Heart right ventricle (tissue), 16 donors: Measurements from ENCODE around the gene BDH1. TPM values are rescaled to one million over a fixed set of nuclear protein-coding genes. Genes with fewer than 3 reads are reported as not detected.

ENCODE experiments used
- ATAC-seq, 8 donors: fragments of 200-7000 bp; cut with Tn5 transposase; one replicate each; pipeline ENCODE4 v1.9.1; 2020; ENCODE audit warnings: mild to moderate bottlenecking in 8 of 8, moderate library complexity in 8 of 8, moderate number of reproducible peaks in 1 of 8
- DNase-seq, 2 donors: peaks; one replicate each; pipeline ENCODE4 v3.0.0-alpha.2; 2020
- H3K27ac ChIP-seq, 10 donors: fragments of 200-600 bp; sonication (generic) in 2 of 10; one replicate each; pipeline versions ENCODE4 v1.5.0 to v1.8.0; 2020 to 2022; ENCODE audit warnings: mild to moderate bottlenecking in 3 of 10
- H3K27me3 ChIP-seq, 7 donors: fragments of 200-600 bp; one replicate each; pipeline ENCODE4 v1.8.0; 2021 to 2022; ENCODE audit warnings: mild to moderate bottlenecking in 2 of 7
- H3K36me3 ChIP-seq, 9 donors: fragments of 200-600 bp; sonication (generic) in 1 of 9; one replicate each; pipeline versions ENCODE4 v1.5.0 to v1.8.0; 2020 to 2022; ENCODE audit warnings: mild to moderate bottlenecking in 2 of 9
- H3K4me1 ChIP-seq, 9 donors: fragments of 200-600 bp; sonication (generic) in 1 of 9; one replicate each; pipeline versions ENCODE4 v1.5.0 to v1.8.0; 2020 to 2022; ENCODE audit warnings: mild to moderate bottlenecking in 4 of 9
- H3K4me3 ChIP-seq, 10 donors: fragments of 200-600 bp; sonication (generic) in 2 of 10; one replicate each; pipeline versions ENCODE4 v1.5.0 to v1.8.0; 2020 to 2022; ENCODE audit warnings: mild to moderate bottlenecking in 7 of 10, moderate library complexity in 2 of 10
- H3K9me3 ChIP-seq, 11 donors: fragments of 200-600 bp in 10 of 11; sonication (generic) in 2 of 11; one replicate each; pipeline versions ENCODE4 v1.5.0 to v1.8.0; 2013 to 2022; ENCODE audit warnings: mild to moderate bottlenecking in 2 of 11, control low read depth in 1 of 11, moderate library complexity in 1 of 11
- CTCF ChIP-seq, 9 donors: fragments of 200-600 bp; sonication (generic) in 2 of 9; IDR thresholded peaks; one replicate each; pipeline versions ENCODE4 v1.5.0 to v1.8.0; 2021 to 2022; ENCODE audit warnings: antibody characterized with exemption in 9 of 9, mild to moderate bottlenecking in 5 of 9, moderate library complexity in 1 of 9
- WGBS, 2 donors: extraction: QIAGEN DNeasy Blood & Tissue Kit; methylation state at CpG; one replicate each; pipeline ENCODE4 v1.1.7; 2013; ENCODE audit warnings: inconsistent platforms in 1 of 2; 5-methylcytosine and 5-hydroxymethylcytosine counted together
- intact Hi-C, 10 donors: fragments of 100-400 bp; cut with DNase I; formaldehyde crosslinking; loops; one replicate each; pipeline versions ENCODE4 v1.11.1 to v1.14.2; 2022
- polyA plus RNA-seq, 2 donors: library from polyadenylated mRNA; stranded (reverse); fragments of 200-250 nt; gene quantifications; one replicate each; pipeline ENCODE4 v1.2.3, GENCODE V29; 2013
- total RNA-seq, 10 donors: library from RNA; stranded (reverse); fragmentation: NEBNext Ultra II Directional in 3 of 10; extraction: Animal tissue kit (Norgen Biotek cat#: 25700) in 3 of 10; gene quantifications; one replicate each; pipeline versions ENCODE4 v1.2.1 to v1.2.4, GENCODE V29; 2021 to 2023
- donor health status: Arrhythmogenic right ventricular cardiomyopathy.
- donor health status: ischemic (EF 13 %, LVEDD 7.1; RV severe dilation, severe dysfunction).
- donor health status: healthy with polysubstance abuse.
- donor health status: DM: no; HTN: yes; CAD: no.
- donor health status: DM: no; HTN: no; CAD: no.
- donor health status: ischemic (EF 25% LVEDD 6.9; RV normal size, moderate dysfunction).
- donor health status: ischemic (EF 25% LVEDD 5.7; RV mildly dilated, moderate dysfunction).
- donor health status: healthy.
- donor health status: DM: yes; HTN: yes; CAD: no.
- donor health status: Ischemic cardiomyopathy.
- donor health status: ischemic (EF 35%, LVEDD 5.7; RV mildly dilated, moderate dysfunction).
- donor health status: nonischemic (EF 11% LVEDD 7.7; RV severe dilation, severe dysfunction).
- donor health status: DM: yes; HTN: yes; CAD: no.
- donor health status: PGD.
- donor health status: ischemic (EF 29% LVEDD 5.4; RV normal size, mild dysfunction).
- donor health status: nonischemic (EF 23%, LVEDD 6.1; RV moderate dilation, normal function).

BDH1 gene
- total and polyA plus RNA-seq, 12 donors: 9.6 to 144 (median 78.0) TPM

- H3K27ac ChIP-seq: no peak overlapping the region
- H3K27me3 ChIP-seq: no peaks in the 10 kb centered on the region
- TF ChIP-seq CTCF (IDR thresholded peaks at IDR 0.05): no peak
- WGBS, 2 donors: 69 to 71% methylated on average over 13 of the region's 13 CpGs
- intact Hi-C loops: no loop called here
- no peaks in the 10 kb centered on the region for H3K36me3 ChIP-seq
- ATAC-seq (no peak), DNase-seq (no peak)
- H3K9me3 ChIP-seq: no peaks in the 10 kb centered on the region
- no peak overlapping the region for H3K4me3 ChIP-seq
- peaks cover 0 to 27% (median 11%) of the 10 kb centered on the region in 9 donors for H3K4me1 ChIP-seq
Observed at GRCh38 chr3:197490098-197491058, 65.4 kb downstream of the BDH1 start.

- WGBS, 2 donors: 54 to 55% methylated on average over 8 of the region's 8 CpGs
- peaks cover 0 to 14% (median 7%) of the 10 kb centered on the region in 9 donors for H3K4me1 ChIP-seq
- intact Hi-C loops: no loop called here
- peak overlapping the region in 3 of 10 donors; percentile 9 to 64 (median 20) for H3K27ac ChIP-seq
- DNase-seq (peak; percentile 41 to 44), ATAC-seq (peak; percentile 61 to 95 (median 82))
- no peaks in the 10 kb centered on the region for H3K9me3 ChIP-seq
- TF ChIP-seq CTCF (IDR thresholded peaks at IDR 0.05): no peak
- no peaks in the 10 kb centered on the region for H3K36me3 ChIP-seq
- H3K27me3 ChIP-seq: no peaks in the 10 kb centered on the region
- no peak overlapping the region for H3K4me3 ChIP-seq
Observed at GRCh38 chr3:197487911-197488391, 67.8 kb downstream of the BDH1 start.

- no peaks in the 10 kb centered on the region for H3K36me3 ChIP-seq
- no peak for TF ChIP-seq CTCF (IDR thresholded peaks at IDR 0.05)
- intact Hi-C loops: no loop called here
- peak overlapping the region in 1 of 10 donors; percentile 64 for H3K27ac ChIP-seq
- no peak overlapping the region for H3K4me3 ChIP-seq
- ATAC-seq: no peak
- no peak for DNase-seq
- WGBS, 2 donors: 50 to 96% methylated on average over 1 of the region's 1 CpG
- H3K4me1 ChIP-seq: peaks cover 0 to 14% (median 7%) of the 10 kb centered on the region in 9 donors
- H3K27me3 ChIP-seq: no peaks in the 10 kb centered on the region
- no peaks in the 10 kb centered on the region for H3K9me3 ChIP-seq
Observed at GRCh38 chr3:197486861-197487260, 68.9 kb downstream of the BDH1 start.

- Histone ChIP-seq H3K4me1 (peaks cover 0 to 14% (median 7%) of the 10 kb centered on the region in 9 donors), H3K27ac (no peak overlapping the region), H3K4me3 (no peak overlapping the region), H3K9me3 (no peaks in the 10 kb centered on the region), H3K36me3 (no peaks in the 10 kb centered on the region), H3K27me3 (no peaks in the 10 kb centered on the region)
- 84 to 89% methylated on average over 5 of the region's 5 CpGs for WGBS, 2 donors
- no peak for DNase-seq
- TF ChIP-seq CTCF (IDR thresholded peaks at IDR 0.05): no peak
- ATAC-seq: no peak
- intact Hi-C loops: no loop called here
Observed at GRCh38 chr3:197485143-197485542, 70.6 kb downstream of the BDH1 start.
